OCI-LY1 (cell line): ENCODE data around the gene LIMCH1.

Source experiments
- H2AFZ ChIP-seq: fragments of 200-600 bp; sonication (generic), shearing (Covaris generic); 2 replicates; pipeline ENCODE4 v1.6.0; 2014; ENCODE audit warnings: antibody characterized with exemption, mild to moderate bottlenecking, low read length
- H3F3A ChIP-seq: fragments of 200-600 bp; sonication (generic), shearing (Covaris generic); 2 replicates; pipeline ENCODE4 v1.6.0; 2014; ENCODE audit warnings: mild to moderate bottlenecking, antibody characterized with exemption, low read length, moderate library complexity; ENCODE audit not compliant: insufficient read depth
- H3K27ac ChIP-seq: fragments of 200-600 bp; sonication (generic); 2 replicates; pipeline ENCODE4 v1.5.1; 2014; ENCODE audit warnings: low read length, mixed run types, mild to moderate bottlenecking, low read depth; ENCODE audit not compliant: poor library complexity, severe bottlenecking
- H3K27me3 ChIP-seq: fragments of 200-600 bp; sonication (generic); 2 replicates; pipeline ENCODE4 v1.6.0; 2014; ENCODE audit warnings: antibody characterized with exemption, mild to moderate bottlenecking, low read length, moderate library complexity; ENCODE audit not compliant: insufficient read depth
- H3K36me3 ChIP-seq: fragments of 200-600 bp; sonication (generic); 2 replicates; pipeline ENCODE4 v1.6.1; 2014; ENCODE audit warnings: mild to moderate bottlenecking, antibody characterized with exemption, low read length, moderate library complexity, mixed read lengths; ENCODE audit not compliant: insufficient read depth
- H3K4me1 ChIP-seq: fragments of 200-600 bp; sonication (generic); 2 replicates; pipeline ENCODE4 v1.5.1; 2014; ENCODE audit warnings: mild to moderate bottlenecking, low read length, moderate library complexity; ENCODE audit not compliant: insufficient read depth, severe bottlenecking
- H3K4me2 ChIP-seq: fragments of 200-600 bp; sonication (generic), shearing (Covaris generic); 2 replicates; pipeline ENCODE4 v1.6.1; 2014; ENCODE audit warnings: low read length
- H3K4me3 ChIP-seq: fragments of 200-600 bp; sonication (generic); 2 replicates; pipeline ENCODE4 v1.5.1; 2014; ENCODE audit warnings: low read length, low read depth, mild to moderate bottlenecking, mixed read lengths; ENCODE audit not compliant: poor library complexity, severe bottlenecking
- H3K79me2 ChIP-seq: fragments of 200-600 bp; shearing (Covaris generic); 2 replicates; pipeline ENCODE4 v1.6.1; 2016; ENCODE audit warnings: mixed run types, low read length, mixed read lengths; ENCODE audit not compliant: insufficient read depth
- H3K9ac ChIP-seq: fragments of 200-600 bp; sonication (generic), shearing (Covaris generic); 2 replicates; pipeline ENCODE4 v1.6.1; 2014; ENCODE audit warnings: mild to moderate bottlenecking, low read length, mixed read lengths
- H3K9me2 ChIP-seq: fragments of 200-600 bp; sonication (generic), shearing (Covaris generic); 2 replicates; pipeline ENCODE4 v1.6.1; 2014; ENCODE audit warnings: low read depth, mild to moderate bottlenecking, low read length, mixed read lengths
- H3K9me3 ChIP-seq: fragments of 200-600 bp; shearing (Covaris generic); 2 replicates; pipeline ENCODE4 v1.6.1; 2014; ENCODE audit warnings: low read length, mixed read lengths
- H4K20me1 ChIP-seq: fragments of 200-600 bp; sonication (generic), shearing (Covaris generic); 2 replicates; pipeline ENCODE4 v1.6.0; 2016; ENCODE audit warnings: mild to moderate bottlenecking, low read length; ENCODE audit not compliant: insufficient read depth
- CTCF ChIP-seq: fragments of 200-600 bp; sonication (generic), shearing (Covaris generic); IDR thresholded peaks from 2 replicates; pipeline ENCODE4 v1.5.1; 2017; ENCODE audit warnings: mild to moderate bottlenecking, antibody characterized with exemption, low read length, moderate library complexity, mixed read lengths
- EZH2 ChIP-seq: fragments of 200-600 bp; sonication (generic), shearing (Covaris generic); IDR thresholded peaks from 2 replicates; pipeline ENCODE4 v1.8.0; 2017; ENCODE audit warnings: borderline replicate concordance, mixed run types, mild to moderate bottlenecking, antibody characterized with exemption, low read length, moderate library complexity, mixed read lengths

Gene LIMCH1

GRCh38 chr4:41580007-41580406 lies 42.0 kb downstream of the LIMCH1 start:
- Histone ChIP-seq H3K4me3 (no peak overlapping the region), H3K27me3 (no peaks in the 10 kb centered on the region), H3K79me2 (no peaks in the 10 kb centered on the region), H3K36me3 (no peaks in the 10 kb centered on the region), H3K27ac (no peak overlapping the region), H2AFZ (no peak overlapping the region), H4K20me1 (no peaks in the 10 kb centered on the region), H3K9me2 (no peaks in the 10 kb centered on the region), H3K9me3 (no peaks in the 10 kb centered on the region), H3K9ac (no peak overlapping the region), H3K4me1 (no peaks in the 10 kb centered on the region), H3F3A (no peaks in the 10 kb centered on the region), H3K4me2 (no peak overlapping the region)
- TF ChIP-seq CTCF (no peak), EZH2 (no peak)

- Histone ChIP-seq H3K79me2 (no peaks in the 10 kb centered on the region), H3K9me3 (no peaks in the 10 kb centered on the region), H3K4me2 (no peak overlapping the region), H3F3A (no peaks in the 10 kb centered on the region), H3K4me3 (no peak overlapping the region), H3K4me1 (no peaks in the 10 kb centered on the region), H3K27me3 (no peaks in the 10 kb centered on the region), H3K9me2 (no peaks in the 10 kb centered on the region), H3K9ac (no peak overlapping the region), H4K20me1 (no peaks in the 10 kb centered on the region), H3K27ac (no peak overlapping the region), H3K36me3 (no peaks in the 10 kb centered on the region), H2AFZ (no peak overlapping the region)
- TF ChIP-seq EZH2 (no peak), CTCF (no peak)
These were observed 48.8 kb downstream of the LIMCH1 start for GRCh38 chr4:41586675-41587225.

GRCh38 chr4:41587286-41587685 lies 49.3 kb downstream of the LIMCH1 start:
- H3K4me1 ChIP-seq: no peaks in the 10 kb centered on the region
- H3K79me2 ChIP-seq: no peaks in the 10 kb centered on the region
- no peaks in the 10 kb centered on the region for H3K27me3 ChIP-seq
- H2AFZ ChIP-seq: no peak overlapping the region
- H3K9ac ChIP-seq: no peak overlapping the region
- H3K9me2 ChIP-seq: no peaks in the 10 kb centered on the region
- H3K4me3 ChIP-seq: no peak overlapping the region
- no peaks in the 10 kb centered on the region for H4K20me1 ChIP-seq
- H3K36me3 ChIP-seq: no peaks in the 10 kb centered on the region
- no peaks in the 10 kb centered on the region for H3F3A ChIP-seq
- no peak overlapping the region for H3K27ac ChIP-seq
- TF ChIP-seq EZH2 (no peak), CTCF (no peak)
- no peaks in the 10 kb centered on the region for H3K9me3 ChIP-seq
- H3K4me2 ChIP-seq: no peak overlapping the region
